Endodermal cell (in vitro differentiated cells): ENCODE data around the gene ARID5B. TPM values are rescaled to one million over a fixed set of nuclear protein-coding genes. Genes with fewer than 3 reads are reported as not detected.

Experiments used
- DNase-seq: peaks from one replicate; pipeline ENCODE4 v3.0.0-alpha.2; 2017
- H3K27ac ChIP-seq: 2 replicates; pipeline ENCODE4 v1.5.1; 2013; ENCODE audit warnings: mild to moderate bottlenecking, low read depth, low read length, moderate library complexity
- H3K27me3 ChIP-seq: 2 replicates; pipeline ENCODE4 v1.6.1; 2013; ENCODE audit warnings: mild to moderate bottlenecking, low read length, moderate library complexity; ENCODE audit not compliant: insufficient read depth, control insufficient read depth, poor library complexity, severe bottlenecking
- H3K36me3 ChIP-seq: 2 replicates; pipeline ENCODE4 v1.7.0; 2013; ENCODE audit warnings: mild to moderate bottlenecking, low read length, moderate library complexity; ENCODE audit not compliant: control insufficient read depth, insufficient read depth
- H3K4me1 ChIP-seq: one replicate; pipeline ENCODE4 v1.7.0; 2013; ENCODE audit warnings: low read length; ENCODE audit not compliant: control insufficient read depth, insufficient read depth
- H3K4me3 ChIP-seq: 2 replicates; pipeline ENCODE4 v1.5.1; 2013; ENCODE audit warnings: mild to moderate bottlenecking, low read length, moderate library complexity
- H3K9ac ChIP-seq: 2 replicates; pipeline ENCODE4 v1.6.1; 2013; ENCODE audit warnings: mild to moderate bottlenecking, low read length, moderate library complexity; ENCODE audit not compliant: poor library complexity, severe bottlenecking; ENCODE audit errors: extremely low read depth
- H3K9me3 ChIP-seq: 2 replicates; pipeline ENCODE4 v1.6.1; 2013; ENCODE audit warnings: mild to moderate bottlenecking, low read length, moderate library complexity; ENCODE audit not compliant: control insufficient read depth
- H3K27ac Mint-ChIP-seq: 2 replicates; pipeline ENCODE4 v1.8.0; 2020; ENCODE audit warnings: mixed read lengths
- H3K27me3 Mint-ChIP-seq: 2 replicates; pipeline ENCODE4 v1.8.0; 2021; ENCODE audit warnings: mild to moderate bottlenecking, mixed read lengths; ENCODE audit not compliant: insufficient read depth
- H3K36me3 Mint-ChIP-seq: 2 replicates; pipeline ENCODE4 v1.8.0; 2020; ENCODE audit warnings: low read depth, mixed read lengths
- H3K4me1 Mint-ChIP-seq: 2 replicates; pipeline ENCODE4 v1.8.0; 2020; ENCODE audit warnings: mixed read lengths
- H3K4me3 Mint-ChIP-seq: 2 replicates; pipeline ENCODE4 v1.8.0; 2020; ENCODE audit warnings: mild to moderate bottlenecking, moderate library complexity, mixed read lengths
- H3K9me3 Mint-ChIP-seq: 2 replicates; pipeline ENCODE4 v1.8.0; 2020; ENCODE audit warnings: mild to moderate bottlenecking, mixed read lengths
- WGBS, 2 experiments: methylation state at CpG; one replicate each; pipeline versions ENCODE4 v1.1.5 to v1.1.7; 2013; ENCODE audit warnings: missing lambda C conversion rate in 2 of 2, mixed read lengths in 1 of 2; ENCODE audit not compliant: insufficient coverage in 1 of 2, insufficient read length in 1 of 2; 5-methylcytosine and 5-hydroxymethylcytosine counted together
- long read RNA-seq, 4 experiments: library from polyadenylated mRNA in 2 of 4; library from RNA in 1 of 4; library from capped mRNA in 1 of 4; stranded (forward) in 3 of 4; unstranded in 1 of 4; transcript quantifications; one replicate each; pipeline ENCODE4 v2.0.0, GENCODE V29; 2020 to 2021; ENCODE audit warnings: inconsistent platforms in 1 of 4
- polyA plus RNA-seq, 2 experiments: library from polyadenylated mRNA; stranded (reverse); fragments of 50-300 nt; gene quantifications; one replicate each; pipeline ENCODE4 v1.2.3, GENCODE V29; 2013
- total RNA-seq, 2 donors: library from RNA; stranded (reverse); fragmentation: NEBNext Ultra II Directional in 1 of 2; extraction: Animal tissue kit (Norgen Biotek cat#: 25700) in 1 of 2; gene quantifications; 2 replicates in 1 of 2; 3 replicates in 1 of 2; pipeline ENCODE4 v1.2.1, GENCODE V29; 2021
- TF ChIP-seq, protein P1 (sequence below): fragments of 200-600 bp; sonication (generic); conservative IDR thresholded peaks from 2 replicates; pipeline ENCODE4 v1.5.0; 2021; ENCODE audit warnings: antibody characterized with exemption, mild to moderate bottlenecking

Gene ARID5B, protein sequence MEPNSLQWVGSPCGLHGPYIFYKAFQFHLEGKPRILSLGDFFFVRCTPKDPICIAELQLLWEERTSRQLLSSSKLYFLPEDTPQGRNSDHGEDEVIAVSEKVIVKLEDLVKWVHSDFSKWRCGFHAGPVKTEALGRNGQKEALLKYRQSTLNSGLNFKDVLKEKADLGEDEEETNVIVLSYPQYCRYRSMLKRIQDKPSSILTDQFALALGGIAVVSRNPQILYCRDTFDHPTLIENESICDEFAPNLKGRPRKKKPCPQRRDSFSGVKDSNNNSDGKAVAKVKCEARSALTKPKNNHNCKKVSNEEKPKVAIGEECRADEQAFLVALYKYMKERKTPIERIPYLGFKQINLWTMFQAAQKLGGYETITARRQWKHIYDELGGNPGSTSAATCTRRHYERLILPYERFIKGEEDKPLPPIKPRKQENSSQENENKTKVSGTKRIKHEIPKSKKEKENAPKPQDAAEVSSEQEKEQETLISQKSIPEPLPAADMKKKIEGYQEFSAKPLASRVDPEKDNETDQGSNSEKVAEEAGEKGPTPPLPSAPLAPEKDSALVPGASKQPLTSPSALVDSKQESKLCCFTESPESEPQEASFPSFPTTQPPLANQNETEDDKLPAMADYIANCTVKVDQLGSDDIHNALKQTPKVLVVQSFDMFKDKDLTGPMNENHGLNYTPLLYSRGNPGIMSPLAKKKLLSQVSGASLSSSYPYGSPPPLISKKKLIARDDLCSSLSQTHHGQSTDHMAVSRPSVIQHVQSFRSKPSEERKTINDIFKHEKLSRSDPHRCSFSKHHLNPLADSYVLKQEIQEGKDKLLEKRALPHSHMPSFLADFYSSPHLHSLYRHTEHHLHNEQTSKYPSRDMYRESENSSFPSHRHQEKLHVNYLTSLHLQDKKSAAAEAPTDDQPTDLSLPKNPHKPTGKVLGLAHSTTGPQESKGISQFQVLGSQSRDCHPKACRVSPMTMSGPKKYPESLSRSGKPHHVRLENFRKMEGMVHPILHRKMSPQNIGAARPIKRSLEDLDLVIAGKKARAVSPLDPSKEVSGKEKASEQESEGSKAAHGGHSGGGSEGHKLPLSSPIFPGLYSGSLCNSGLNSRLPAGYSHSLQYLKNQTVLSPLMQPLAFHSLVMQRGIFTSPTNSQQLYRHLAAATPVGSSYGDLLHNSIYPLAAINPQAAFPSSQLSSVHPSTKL
- total RNA-seq, result 1 to 10 TPM; 1.2 to 1.8 TPM
- polyA plus RNA-seq (2013, experiment 1 of 2), result 5.5 TPM
- polyA plus RNA-seq (2013, experiment 2 of 2), result 5.5 TPM
- long read RNA-seq, experiment 1, result 0 reads
- long read RNA-seq, experiment 2, result 0 reads
- long read RNA-seq, experiment 3, partial matches to known transcripts, result 1 of 1 reads
- long read RNA-seq, experiment 3, other reads (novel, unspliced or antisense), result 0 of 1 reads
- long read RNA-seq, experiment 4, partial matches to known transcripts, result 1 of 1 reads
- long read RNA-seq, experiment 4, other reads (novel, unspliced or antisense), result 0 of 1 reads

DNA sequence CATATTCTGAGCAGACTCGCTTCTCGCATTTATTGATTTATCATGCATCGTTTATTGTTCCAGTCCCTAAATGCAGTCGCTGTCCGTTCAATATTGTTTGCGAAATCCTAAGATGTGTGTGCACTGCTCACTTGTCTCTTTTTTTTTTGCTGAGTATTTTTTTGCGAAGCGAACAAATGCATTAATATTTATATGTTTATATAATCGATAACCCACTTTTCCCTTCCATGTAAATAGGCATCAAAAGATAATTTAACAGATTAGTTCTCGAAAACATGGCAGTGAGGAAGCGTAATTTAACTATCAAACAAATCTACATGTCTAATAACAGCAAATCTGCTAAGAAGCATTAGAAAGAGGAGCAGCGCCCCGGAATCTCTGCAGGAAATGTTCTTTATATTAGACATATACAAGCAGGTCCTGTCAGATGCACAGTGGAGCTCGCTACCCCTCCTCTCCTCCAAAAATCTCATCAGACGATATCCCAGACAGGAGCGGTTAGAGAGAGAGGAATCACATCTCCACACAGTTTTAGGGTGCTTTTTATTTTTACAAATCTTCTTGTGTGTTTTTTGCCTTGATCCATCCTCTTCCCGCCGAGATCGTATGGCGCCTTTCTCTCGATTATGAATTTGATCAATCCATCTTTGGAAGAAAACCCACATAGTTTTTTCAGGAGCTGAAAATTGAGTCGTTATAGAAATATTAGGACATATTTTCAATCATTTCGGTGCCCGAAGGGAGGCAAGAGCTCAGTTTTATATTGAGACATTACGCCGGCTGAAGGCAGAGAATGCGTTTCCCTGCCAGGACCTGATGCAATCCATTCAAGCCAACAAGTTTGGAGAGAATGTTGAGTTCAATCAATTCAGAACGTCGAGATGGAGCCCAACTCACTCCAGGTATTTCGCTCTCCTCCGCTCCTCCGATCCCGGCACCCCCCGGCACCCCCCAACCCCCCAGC, at the start of gene ARID5B:
Gene ARID5B, plus strand, starts transcription at position 871 of the 964 bp plus-strand sequence. Its CDS starts 11 bp downstream, at position 882.
- Histone ChIP-seq H3K27me3 (peaks cover 31% of the 10 kb centered on the region), H3K4me1 (peaks cover 5% of the 10 kb centered on the region), H3K27ac (peak within 1 kb of the TSS; percentile 99), H3K9me3 (no peaks in the 10 kb centered on the region), H3K36me3 (no peaks in the 10 kb centered on the region), H3K4me3 (peak within 1 kb of the TSS; percentile 91), H3K9ac (peak within 1 kb of the TSS; percentile 90)
- H3K27me3 Mint-ChIP-seq, result peaks cover 40% of the 10 kb centered on the region
- peak; percentile 75 for DNase-seq
- 1% methylated on average over 15 to 31 of the region's 34 CpGs for WGBS, 2 experiments
- peaks cover 50% of the 10 kb centered on the region for H3K4me1 Mint-ChIP-seq
- TF ChIP-seq, protein P1, sequence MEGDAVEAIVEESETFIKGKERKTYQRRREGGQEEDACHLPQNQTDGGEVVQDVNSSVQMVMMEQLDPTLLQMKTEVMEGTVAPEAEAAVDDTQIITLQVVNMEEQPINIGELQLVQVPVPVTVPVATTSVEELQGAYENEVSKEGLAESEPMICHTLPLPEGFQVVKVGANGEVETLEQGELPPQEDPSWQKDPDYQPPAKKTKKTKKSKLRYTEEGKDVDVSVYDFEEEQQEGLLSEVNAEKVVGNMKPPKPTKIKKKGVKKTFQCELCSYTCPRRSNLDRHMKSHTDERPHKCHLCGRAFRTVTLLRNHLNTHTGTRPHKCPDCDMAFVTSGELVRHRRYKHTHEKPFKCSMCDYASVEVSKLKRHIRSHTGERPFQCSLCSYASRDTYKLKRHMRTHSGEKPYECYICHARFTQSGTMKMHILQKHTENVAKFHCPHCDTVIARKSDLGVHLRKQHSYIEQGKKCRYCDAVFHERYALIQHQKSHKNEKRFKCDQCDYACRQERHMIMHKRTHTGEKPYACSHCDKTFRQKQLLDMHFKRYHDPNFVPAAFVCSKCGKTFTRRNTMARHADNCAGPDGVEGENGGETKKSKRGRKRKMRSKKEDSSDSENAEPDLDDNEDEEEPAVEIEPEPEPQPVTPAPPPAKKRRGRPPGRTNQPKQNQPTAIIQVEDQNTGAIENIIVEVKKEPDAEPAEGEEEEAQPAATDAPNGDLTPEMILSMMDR, result no peak
- H3K9me3 Mint-ChIP-seq, result no peaks in the 10 kb centered on the region
- peak within 1 kb of the TSS; percentile 97 for H3K27ac Mint-ChIP-seq
- peak within 1 kb of the TSS; percentile 72 for H3K4me3 Mint-ChIP-seq
- H3K36me3 Mint-ChIP-seq, result no peaks in the 10 kb centered on the region

DNA sequence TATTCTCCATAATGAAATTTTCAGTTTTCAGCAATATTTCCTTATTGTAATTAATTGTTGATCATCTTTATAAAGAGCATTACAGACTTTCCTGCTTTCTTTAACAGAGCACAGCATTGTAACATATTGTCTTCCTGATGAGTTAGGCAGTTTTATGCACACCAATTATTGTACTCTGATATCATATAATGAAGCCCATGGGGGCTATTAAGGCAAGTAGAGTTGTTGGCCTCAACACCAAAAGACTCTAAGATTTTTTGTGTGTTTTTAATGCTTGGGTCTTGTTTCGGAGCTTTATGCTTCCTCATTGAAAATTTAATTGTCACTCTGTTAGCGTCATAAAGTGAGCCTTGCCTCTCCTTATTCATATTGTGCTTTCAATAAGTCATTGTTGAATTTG, 49.2 kb upstream of the ARID5B start:
- no peak overlapping the region for H3K27ac ChIP-seq
- TF ChIP-seq, protein P1, result no peak
- H3K9ac ChIP-seq, result no peak overlapping the region
- Mint-ChIP-seq H3K4me1 (no peaks in the 10 kb centered on the region), H3K27me3 (peaks cover 22% of the 10 kb centered on the region), H3K4me3 (no peak overlapping the region), H3K36me3 (no peaks in the 10 kb centered on the region), H3K9me3 (no peaks in the 10 kb centered on the region), H3K27ac (no peak overlapping the region)
- H3K27me3 ChIP-seq, result no peaks in the 10 kb centered on the region
- H3K4me3 ChIP-seq, result no peak overlapping the region
- WGBS, 2 experiments, result 82% methylated on average over 2 of the region's 2 CpGs; no CpG with 5 or more reads in 1 of the 2 experiments
- H3K36me3 ChIP-seq, result no peaks in the 10 kb centered on the region
- no peaks in the 10 kb centered on the region for H3K9me3 ChIP-seq
- H3K4me1 ChIP-seq, result no peaks in the 10 kb centered on the region
- DNase-seq, result no peak
